ENCODE results near the gene NECAP2. TPM values are rescaled to one million over a fixed set of nuclear protein-coding genes. Genes with fewer than 3 reads are reported as not detected.

The NECAP2 gene
- total and polyA plus RNA-seq, 10 donors: 59.7 to 150 (median 117) TPM

DNA sequence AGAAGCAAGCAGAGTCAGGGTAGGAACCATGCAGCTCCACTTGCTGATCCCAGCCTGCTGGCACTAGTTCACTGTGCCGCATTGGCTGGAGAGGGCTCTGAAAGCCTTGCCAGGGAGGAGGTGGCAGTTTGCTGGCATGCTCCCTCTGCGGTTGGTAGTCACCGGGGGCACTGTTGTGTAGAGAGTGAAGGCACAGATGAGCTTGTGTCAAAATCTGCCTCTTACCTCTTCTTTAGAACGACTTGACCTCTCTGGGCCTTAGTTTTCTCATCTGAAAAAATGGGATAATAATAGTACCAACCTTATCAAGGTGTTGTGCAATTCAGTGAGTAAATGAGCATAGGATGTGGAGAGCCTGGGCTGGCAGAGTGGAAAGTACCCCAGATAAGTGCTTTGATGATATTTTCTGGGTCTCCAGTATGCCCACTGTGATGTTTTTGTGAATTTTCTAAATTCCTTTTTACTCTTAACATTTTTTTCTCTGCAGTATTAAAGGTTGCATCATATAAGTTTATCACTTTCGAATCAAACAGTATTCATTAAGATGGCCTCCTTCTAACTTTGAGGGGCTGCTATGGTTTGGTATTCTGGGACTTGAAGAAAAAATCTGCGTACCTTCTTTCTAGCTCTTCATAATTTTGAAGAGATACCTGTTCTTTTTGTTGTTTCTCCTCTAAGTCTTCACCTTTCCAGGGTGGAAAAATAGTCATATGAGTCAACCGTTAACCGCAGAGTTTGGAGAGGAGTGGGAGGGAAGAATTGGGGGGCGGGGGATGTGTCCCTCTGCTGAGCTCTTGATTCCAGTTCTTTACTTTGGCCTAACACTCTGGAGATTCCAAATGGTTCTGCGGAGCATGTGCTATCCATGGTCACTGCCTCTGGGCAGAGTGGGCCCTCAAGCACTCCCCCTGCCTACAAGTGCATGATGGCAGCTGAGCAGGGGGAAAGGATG lies 46.7 kb upstream of the NECAP2 start:
- H3K4me1 ChIP-seq: peaks cover 27 to 89% (median 65%) of the 10 kb centered on the region in 6 donors
- WGBS, 5 donors: 86 to 92% (median 89%) methylated on average over 10 of the region's 10 CpGs
- DNase-seq: no peak
- peaks cover 0 to 76% (median 49%) of the 10 kb centered on the region in 6 donors for H3K36me3 ChIP-seq
- intact Hi-C loops (cut with DNase I; ENCODE audit: low total_unique reads): no loop called here
- no peak overlapping the region for H3K4me3 ChIP-seq
- H3K27ac ChIP-seq: peak overlapping the region in 5 of 8 donors; percentile 25 to 74 (median 57)
- no peaks in the 10 kb centered on the region for H3K9me3 ChIP-seq
- H3K27me3 ChIP-seq (replicated peaks in 1 of 7): no peaks in the 10 kb centered on the region
- TF ChIP-seq, protein P1, sequence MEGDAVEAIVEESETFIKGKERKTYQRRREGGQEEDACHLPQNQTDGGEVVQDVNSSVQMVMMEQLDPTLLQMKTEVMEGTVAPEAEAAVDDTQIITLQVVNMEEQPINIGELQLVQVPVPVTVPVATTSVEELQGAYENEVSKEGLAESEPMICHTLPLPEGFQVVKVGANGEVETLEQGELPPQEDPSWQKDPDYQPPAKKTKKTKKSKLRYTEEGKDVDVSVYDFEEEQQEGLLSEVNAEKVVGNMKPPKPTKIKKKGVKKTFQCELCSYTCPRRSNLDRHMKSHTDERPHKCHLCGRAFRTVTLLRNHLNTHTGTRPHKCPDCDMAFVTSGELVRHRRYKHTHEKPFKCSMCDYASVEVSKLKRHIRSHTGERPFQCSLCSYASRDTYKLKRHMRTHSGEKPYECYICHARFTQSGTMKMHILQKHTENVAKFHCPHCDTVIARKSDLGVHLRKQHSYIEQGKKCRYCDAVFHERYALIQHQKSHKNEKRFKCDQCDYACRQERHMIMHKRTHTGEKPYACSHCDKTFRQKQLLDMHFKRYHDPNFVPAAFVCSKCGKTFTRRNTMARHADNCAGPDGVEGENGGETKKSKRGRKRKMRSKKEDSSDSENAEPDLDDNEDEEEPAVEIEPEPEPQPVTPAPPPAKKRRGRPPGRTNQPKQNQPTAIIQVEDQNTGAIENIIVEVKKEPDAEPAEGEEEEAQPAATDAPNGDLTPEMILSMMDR (IDR thresholded peaks at IDR 0.05 in 8 of 11, conservative IDR thresholded peaks at IDR 0.05 in 3 of 11): no peak
- no peak for TF ChIP-seq POLR2AphosphoS5 (IDR thresholded peaks at IDR 0.05)
- TF ChIP-seq POLR2A (IDR thresholded peaks at IDR 0.05): no peak

DNA sequence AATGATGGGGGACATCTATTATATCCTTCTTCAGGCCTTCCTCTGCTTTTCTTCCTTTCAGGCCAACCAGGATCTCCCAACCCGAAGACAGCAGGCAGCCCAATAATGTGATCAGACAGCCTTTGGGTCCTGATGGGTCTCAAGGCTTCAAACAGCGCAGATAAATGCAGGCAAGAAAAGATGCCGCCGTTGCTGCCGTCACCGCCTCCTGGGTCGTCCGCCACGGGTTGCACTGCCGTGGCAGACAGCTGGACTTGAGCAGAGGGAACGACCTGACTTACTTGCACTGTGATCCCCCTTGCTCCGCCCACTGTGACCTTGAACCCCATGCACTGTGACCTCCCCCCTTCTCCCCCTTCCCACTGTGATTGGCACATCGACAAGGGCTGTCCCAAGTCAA lies 45.5 kb upstream of the NECAP2 start:
- H3K4me3 ChIP-seq: no peak overlapping the region
- 89 to 91% (median 90%) methylated on average over 12 to 13 of the region's 13 CpGs for WGBS, 5 donors
- H3K27me3 ChIP-seq (replicated peaks in 1 of 7): no peaks in the 10 kb centered on the region
- peaks cover 0 to 87% (median 54%) of the 10 kb centered on the region in 6 donors for H3K36me3 ChIP-seq
- intact Hi-C loops (cut with DNase I; ENCODE audit: low total_unique reads): no loop called here
- DNase-seq: no peak
- H3K4me1 ChIP-seq: peaks cover 19 to 78% (median 55%) of the 10 kb centered on the region in 6 donors
- TF ChIP-seq POLR2AphosphoS5 (IDR thresholded peaks at IDR 0.05): peak; percentile 33 to 64 (median 42)
- TF ChIP-seq POLR2A (IDR thresholded peaks at IDR 0.05): no peak
- peak overlapping the region in 2 of 8 donors; percentile 8 to 74 for H3K27ac ChIP-seq
- H3K9me3 ChIP-seq: no peaks in the 10 kb centered on the region

DNA sequence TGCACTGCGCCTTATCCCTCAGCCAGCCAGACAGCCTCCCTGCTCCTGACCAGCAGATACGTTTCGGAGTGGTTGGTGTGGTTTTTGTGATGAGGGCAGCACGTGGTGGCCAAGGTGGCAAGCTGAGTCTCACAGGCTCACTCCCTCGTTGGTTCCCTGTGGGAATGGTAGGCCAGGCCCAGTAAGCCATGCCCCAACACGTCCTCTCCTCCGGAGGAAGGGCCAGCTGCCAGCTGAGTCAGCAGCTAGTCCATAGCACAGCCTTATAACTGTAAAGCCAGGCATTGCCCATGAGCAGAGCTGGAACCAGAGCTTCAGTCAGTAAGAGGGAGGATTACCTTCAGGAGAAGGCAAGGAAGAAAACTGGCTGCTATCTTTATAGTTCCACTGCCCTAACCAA lies 43.9 kb upstream of the NECAP2 start:
- TF ChIP-seq, protein P1 (IDR thresholded peaks at IDR 0.05 in 8 of 11, conservative IDR thresholded peaks at IDR 0.05 in 3 of 11): no peak
- peak; percentile 24 to 43 (median 38) for TF ChIP-seq POLR2AphosphoS5 (IDR thresholded peaks at IDR 0.05)
- Histone ChIP-seq H3K27me3 (replicated peaks in 1 of 7) (no peaks in the 10 kb centered on the region), H3K9me3 (no peaks in the 10 kb centered on the region), H3K4me3 (no peak overlapping the region), H3K27ac (peak overlapping the region; percentile 14 to 73 (median 64)), H3K36me3 (peaks cover 0 to 94% (median 55%) of the 10 kb centered on the region in 6 donors), H3K4me1 (peaks cover 14 to 62% (median 39%) of the 10 kb centered on the region in 6 donors)
- no peak for DNase-seq
- intact Hi-C loops (cut with DNase I; ENCODE audit: low total_unique reads): no loop called here
- 62 to 90% (median 70%) methylated on average over 2 to 7 of the region's 7 CpGs for WGBS, 5 donors

DNA sequence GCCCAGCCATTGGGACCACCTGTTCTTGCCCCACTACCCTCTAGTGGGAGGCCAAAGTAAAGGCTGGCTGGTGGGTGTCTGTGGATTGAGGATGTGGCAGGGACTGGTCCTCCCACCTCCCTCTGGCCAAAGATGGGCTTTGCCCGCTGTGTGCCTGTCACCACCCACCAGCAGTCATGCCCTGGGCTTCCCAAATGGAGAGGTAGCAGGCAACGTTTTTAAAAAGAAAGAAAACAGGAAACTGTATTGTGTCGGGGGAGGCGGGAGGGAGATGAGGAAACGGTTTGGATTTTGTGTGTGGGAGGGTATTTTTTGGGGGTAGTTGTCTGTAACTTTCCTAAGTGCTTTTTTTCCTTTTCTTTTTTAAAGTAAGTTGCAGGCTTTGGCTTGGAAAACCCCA lies 43.4 kb upstream of the NECAP2 start:
- WGBS, 5 donors: 21 to 40% (median 33%) methylated on average over 5 of the region's 5 CpGs
- H3K27ac ChIP-seq: peak overlapping the region; percentile 14 to 73 (median 64)
- no peak overlapping the region for H3K4me3 ChIP-seq
- peaks cover 8 to 56% (median 34%) of the 10 kb centered on the region in 6 donors for H3K4me1 ChIP-seq
- no peak for DNase-seq
- H3K36me3 ChIP-seq: peaks cover 0 to 88% (median 55%) of the 10 kb centered on the region in 6 donors
- H3K9me3 ChIP-seq: no peaks in the 10 kb centered on the region
- TF ChIP-seq, protein P1 (IDR thresholded peaks at IDR 0.05 in 8 of 11, conservative IDR thresholded peaks at IDR 0.05 in 3 of 11): no peak
- TF ChIP-seq POLR2AphosphoS5 (IDR thresholded peaks at IDR 0.05) (no peak), POLR2A (IDR thresholded peaks at IDR 0.05) (no peak)
- H3K27me3 ChIP-seq (replicated peaks in 1 of 7): no peaks in the 10 kb centered on the region
- intact Hi-C loops (cut with DNase I; ENCODE audit: low total_unique reads): no loop called here
